Ascending aorta (tissue), 2 donors: Measurements from ENCODE around the gene CORIN. TPM values are rescaled to one million over a fixed set of nuclear protein-coding genes. Genes with fewer than 3 reads are reported as not detected.

Experiments
- DNase-seq, 2 donors: peaks; one replicate each; pipeline ENCODE4 v3.0.0-alpha.2; 2019; ENCODE audit warnings: low spot score in 2 of 2
- H3K27ac ChIP-seq, 2 donors: fragments of 200-600 bp; sonication (generic); one replicate each; pipeline ENCODE4 v1.5.1; 2016 to 2017; ENCODE audit warnings: mild to moderate bottlenecking in 1 of 2
- H3K27me3 ChIP-seq: fragments of 200-600 bp; sonication (generic); one replicate; pipeline ENCODE4 v1.5.1; 2017
- H3K36me3 ChIP-seq, 2 donors: fragments of 200-600 bp; sonication (generic); one replicate each; pipeline ENCODE4 v1.5.1; 2016
- H3K4me1 ChIP-seq, 2 donors: fragments of 200-600 bp; sonication (generic); one replicate each; pipeline ENCODE4 v1.5.1; 2016 to 2017; ENCODE audit warnings: mild to moderate bottlenecking in 1 of 2
- H3K4me3 ChIP-seq, 2 donors: fragments of 200-600 bp; sonication (generic); one replicate each; pipeline ENCODE4 v1.5.1; 2016 to 2017; ENCODE audit warnings: mild to moderate bottlenecking in 1 of 2
- H3K9me3 ChIP-seq, 2 donors: fragments of 200-600 bp; sonication (generic); one replicate each; pipeline ENCODE4 v1.5.1; 2016
- CTCF ChIP-seq, 3 experiments: fragments of 200-600 bp in 2 of 3; fragments of 450-650 bp in 1 of 3; sonication (generic) in 2 of 3; IDR thresholded peaks; one replicate each; pipeline ENCODE4 v1.5.1; 2016 to 2019; ENCODE audit warnings: antibody characterized with exemption in 3 of 3, mild to moderate bottlenecking in 1 of 3, moderate library complexity in 1 of 3
- intact Hi-C: fragments of 100-400 bp; cut with DNase I; formaldehyde crosslinking; loops from one replicate; pipeline ENCODE4 v1.15.1; 2023
- total RNA-seq: library from RNA; depleted of rRNA; stranded (reverse); fragments of >200 nt; gene quantifications from one replicate; pipeline ENCODE4 v1.1.0, GENCODE V29; 2016

CORIN gene
- total RNA-seq, 1 donor from 2014 or later = not detected

GRCh38 chr4:47840291-47840690 is 2.4 kb upstream of the CORIN start:
- DNase-seq = no peak
- H3K4me3 ChIP-seq = no peak overlapping the region
- intact Hi-C loops = no loop called here
- TF ChIP-seq CTCF (IDR thresholded peaks at IDR 0.05) = no peak
- H3K27me3 ChIP-seq = no peaks in the 10 kb centered on the region
- H3K9me3 ChIP-seq = no peaks in the 10 kb centered on the region
- peaks cover 5 to 9% of the 10 kb centered on the region in 2 donors for H3K4me1 ChIP-seq
- H3K36me3 ChIP-seq = no peaks in the 10 kb centered on the region
- H3K27ac ChIP-seq = no peak overlapping the region

- intact Hi-C loops = loop anchor here (5.0 kb wide), 1 partner anchor 142 kb away; no protein-coding TSS in a partner anchor
- no peaks in the 10 kb centered on the region for H3K36me3 ChIP-seq
- TF ChIP-seq CTCF (IDR thresholded peaks at IDR 0.05) = peak in 1 of 3 experiments; percentile 32
- H3K4me3 ChIP-seq = no peak overlapping the region
- H3K9me3 ChIP-seq = no peaks in the 10 kb centered on the region
- peaks cover 5 to 11% of the 10 kb centered on the region in 2 donors for H3K4me1 ChIP-seq
- no peak overlapping the region for H3K27ac ChIP-seq
- H3K27me3 ChIP-seq = no peaks in the 10 kb centered on the region
- no peak for DNase-seq
Observed at GRCh38 chr4:47839259-47839658, 1.4 kb upstream of the CORIN start.

DNA sequence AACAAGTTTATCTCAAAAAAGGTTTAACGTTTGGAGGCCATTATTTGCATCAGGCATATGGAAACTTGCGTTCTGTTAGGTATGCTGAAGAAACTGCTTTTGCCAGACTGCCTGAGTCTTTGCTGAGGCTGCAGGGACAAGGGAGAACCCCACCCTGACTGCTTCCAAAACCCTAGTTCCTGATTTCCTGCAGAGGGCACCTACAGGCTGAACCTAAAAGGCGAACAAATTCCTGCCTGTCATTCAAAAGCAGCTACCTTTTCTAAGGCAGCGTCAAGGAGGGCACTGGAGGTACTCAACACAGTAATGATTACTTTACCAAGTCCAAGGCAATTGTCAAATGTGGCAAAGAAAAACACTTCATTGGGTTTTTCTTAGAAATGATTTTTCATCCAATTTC is 578 bp upstream of the CORIN start:
- H3K9me3 ChIP-seq = no peaks in the 10 kb centered on the region
- peaks cover 5 to 11% of the 10 kb centered on the region in 2 donors for H3K4me1 ChIP-seq
- no peak overlapping the region for H3K27ac ChIP-seq
- DNase-seq = no peak
- H3K27me3 ChIP-seq = no peaks in the 10 kb centered on the region
- no peaks in the 10 kb centered on the region for H3K36me3 ChIP-seq
- intact Hi-C loops = loop anchor here (5.0 kb wide), 1 partner anchor 141 kb away; no protein-coding TSS in a partner anchor
- no peak for TF ChIP-seq CTCF (IDR thresholded peaks at IDR 0.05)
- H3K4me3 ChIP-seq = no peak overlapping the region

- DNase-seq = no peak
- Histone ChIP-seq H3K27ac (peak overlapping the region in 1 of 2 donors; percentile 8), H3K4me1 (peaks cover 5 to 11% of the 10 kb centered on the region in 2 donors), H3K4me3 (peak overlapping the region; percentile 62 to 69), H3K36me3 (no peaks in the 10 kb centered on the region), H3K27me3 (no peaks in the 10 kb centered on the region), H3K9me3 (no peaks in the 10 kb centered on the region)
- TF ChIP-seq CTCF (IDR thresholded peaks at IDR 0.05) = no peak
- intact Hi-C loops = loop anchor here (2.0 to 5.0 kb wide), 2 partner anchors 140 to 168 kb away; no protein-coding TSS in a partner anchor
Observed at GRCh38 chr4:47837094-47837907, 566 bp downstream of the CORIN start.

- peak in 1 of 2 donors; percentile 86 for DNase-seq
- H3K9me3 ChIP-seq = no peaks in the 10 kb centered on the region
- intact Hi-C loops = loop anchor here (2.0 to 5.0 kb wide), 2 partner anchors 139 to 168 kb away; no protein-coding TSS in a partner anchor
- no peaks in the 10 kb centered on the region for H3K36me3 ChIP-seq
- TF ChIP-seq CTCF (IDR thresholded peaks at IDR 0.05) = peak; percentile 27 to 66 (median 52)
- peaks cover 5 to 11% of the 10 kb centered on the region in 2 donors for H3K4me1 ChIP-seq
- peak overlapping the region; percentile 62 to 69 for H3K4me3 ChIP-seq
- H3K27me3 ChIP-seq = no peaks in the 10 kb centered on the region
- no peak overlapping the region for H3K27ac ChIP-seq
Observed at GRCh38 chr4:47836641-47837093, 1.2 kb downstream of the CORIN start.
